PC-9 (cell line): ENCODE data around the gene DOC2A. TPM values are rescaled to one million over a fixed set of nuclear protein-coding genes. Genes with fewer than 3 reads are reported as not detected.

Source experiments
- Bru-seq: library from RNA; stranded (reverse); fragments of 400-500 nt; gene quantifications from one replicate; lab custom pipeline; 2021; lab: Mats Ljungman, UMichigan
- BruChase-seq, 2 experiments: library from RNA; stranded (reverse); fragments of 400-500 nt; gene quantifications; one replicate each; lab custom pipeline; 2021; lab: Mats Ljungman, UMichigan
- BruUV-seq: library from RNA; stranded (reverse); fragments of 400-500 nt; replicated peaks from 2 replicates; lab custom pipeline; 2021; lab: Mats Ljungman, UMichigan
- CTCF ChIA-PET: fragments of 300-600 bp; sonication (Branson Sonifier 250); formaldehyde crosslinking; loops from one replicate; lab custom pipeline; 2022; ENCODE audit warnings: antibody characterized with exemption; lab: Charles Lee
- POLR2A ChIA-PET: fragments of 300-600 bp; sonication (Branson Sonifier 250); formaldehyde crosslinking; loops from one replicate; lab custom pipeline; 2022; ENCODE audit warnings: antibody characterized with exemption; ENCODE audit not compliant: unreplicated experiment; lab: Charles Lee
- DNase-seq, 2 experiments: peaks; one replicate each; pipeline versions ENCODE4 v3.0.0 to v3.0.0-alpha.2; 2015 to 2022; ENCODE audit warnings: mixed read lengths in 1 of 2
- H2AFZ ChIP-seq: fragments of 200-600 bp; sonication (generic); 2 replicates; pipeline ENCODE4 v1.8.1; 2017; ENCODE audit warnings: antibody characterized with exemption
- H3F3A ChIP-seq: fragments of 200-600 bp; sonication (generic); 2 replicates; pipeline ENCODE4 v1.8.1; 2017; ENCODE audit warnings: antibody characterized with exemption, mild to moderate bottlenecking, low read depth; ENCODE audit not compliant: insufficient read depth
- H3K27ac ChIP-seq: fragments of 200-600 bp; sonication (generic); 2 replicates; pipeline ENCODE4 v1.6.1; 2016; ENCODE audit warnings: mixed run types
- H3K27me3 ChIP-seq: fragments of 200-600 bp; sonication (generic); 2 replicates; pipeline ENCODE4 v1.6.1; 2016; ENCODE audit warnings: low read depth, mixed run types; ENCODE audit not compliant: insufficient read depth
- H3K36me3 ChIP-seq: fragments of 200-600 bp; sonication (generic); 2 replicates; pipeline ENCODE4 v1.6.1; 2016; ENCODE audit warnings: low read depth, mixed run types
- H3K4me1 ChIP-seq: fragments of 200-600 bp; sonication (generic); replicated peaks from 2 replicates; pipeline ENCODE4 v1.6.1; 2016; ENCODE audit warnings: mixed run types; ENCODE audit not compliant: insufficient read depth
- H3K4me2 ChIP-seq: fragments of 200-600 bp; sonication (generic); 2 replicates; pipeline ENCODE4 v1.6.1; 2017; ENCODE audit warnings: mixed run types
- H3K4me3 ChIP-seq: fragments of 200-600 bp; sonication (generic); 2 replicates; pipeline ENCODE4 v1.6.1; 2016; ENCODE audit warnings: mixed run types
- H3K79me2 ChIP-seq: fragments of 200-600 bp; sonication (generic); 2 replicates; pipeline ENCODE4 v1.6.1; 2017; ENCODE audit warnings: low read depth, mixed run types
- H3K9me2 ChIP-seq: fragments of 200-600 bp; sonication (generic); 2 replicates; pipeline ENCODE4 v1.8.1; 2017; ENCODE audit warnings: mild to moderate bottlenecking; ENCODE audit not compliant: insufficient read depth
- H3K9me3 ChIP-seq: fragments of 200-600 bp; sonication (generic); 2 replicates; pipeline ENCODE4 v1.8.1; 2016; ENCODE audit warnings: low read depth; ENCODE audit not compliant: insufficient read depth
- H4K20me1 ChIP-seq: fragments of 200-600 bp; sonication (generic); 2 replicates; pipeline ENCODE4 v1.8.1; 2017; ENCODE audit not compliant: insufficient read depth
- CTCF ChIP-seq: fragments of 200-600 bp; sonication (generic); conservative IDR thresholded peaks from 2 replicates; pipeline ENCODE4 v1.6.1; 2017; ENCODE audit warnings: mixed run types, antibody characterized with exemption, mild to moderate bottlenecking, moderate library complexity
- EZH2 ChIP-seq: fragments of 200-600 bp; sonication (generic); IDR thresholded peaks from 2 replicates; pipeline ENCODE4 v1.8.0; 2017; ENCODE audit warnings: antibody characterized with exemption, low read depth
- intact Hi-C: fragments of 100-400 bp; cut with micrococcal nuclease; formaldehyde crosslinking; loops from one replicate; pipeline ENCODE4 v1.10.0; 2022; ENCODE audit not compliant: unreplicated experiment
- long read RNA-seq: library from polyadenylated mRNA; stranded (forward); transcript quantifications from one replicate; pipeline ENCODE4 v2.0.0, GENCODE V29; 2022
- total RNA-seq: library from RNA; stranded (reverse); gene quantifications from 2 replicates; pipeline ENCODE4 v1.2.3, GENCODE V29; 2021

DOC2A gene
- total RNA-seq (11.0 and 11.3 TPM in 2 replicates), Bru-seq, nascent RNA (percentile 28 among the genes with signal in this experiment), BruChase-seq, experiment 1, labeled RNA remaining after a 2-hour chase (percentile 40 among the genes with signal in this experiment), BruChase-seq, experiment 2, labeled RNA remaining after a 6-hour chase (percentile 51 among the genes with signal in this experiment)
- long read RNA-seq, partial matches to known transcripts: 0 of 7 reads
- long read RNA-seq, other reads (novel, unspliced or antisense): 6 of 7 reads

GRCh38 chr16:30010844-30011713 is at the start of gene DOC2A:
TSS of gene DOC2A (minus strand) at chr16:30011027. CDS start at chr16:30010222, 805 bp downstream.
- Histone ChIP-seq H3K79me2 (no peaks in the 10 kb centered on the region), H2AFZ (no peak within 1 kb of the TSS), H3K4me1 (no peaks in the 10 kb centered on the region), H3K36me3 (no peaks in the 10 kb centered on the region), H3K9me2 (no peaks in the 10 kb centered on the region), H3K27me3 (peaks cover 16% of the 10 kb centered on the region), H4K20me1 (no peaks in the 10 kb centered on the region; the same call in 1 of the 2 replicates), H3K27ac (no peak within 1 kb of the TSS), H3F3A (peaks cover 7% of the 10 kb centered on the region), H3K4me3 (peak within 1 kb of the TSS; percentile 56; the same call in 1 of the 2 replicates), H3K9me3 (no peaks in the 10 kb centered on the region), H3K4me2 (peak within 1 kb of the TSS; percentile 79)
- TF ChIP-seq CTCF: no peak
- TF ChIP-seq EZH2: no peak
- BruUV-seq: no TSS peak
- ChIA-PET CTCF (interaction anchor here (0.6 kb wide), 1 partner anchor 68 kb away, joined by 8 read pairs; no protein-coding TSS in a partner anchor), POLR2A (no interaction called here)
- intact Hi-C loops: no loop called here
- no peak for DNase-seq

- ChIA-PET CTCF (no interaction called here), POLR2A (no interaction called here)
- H3K36me3 ChIP-seq: no peaks in the 10 kb centered on the region
These were observed 49.5 kb upstream of the DOC2A start for GRCh38 chr16:30060346-30060745.

GRCh38 chr16:30054959-30055553 is 44.2 kb upstream of the DOC2A start:
- Histone ChIP-seq H3K4me3 (no peak overlapping the region), H3F3A (peaks cover 52% of the 10 kb centered on the region), H3K9me3 (no peaks in the 10 kb centered on the region), H4K20me1 (no peaks in the 10 kb centered on the region), H3K27ac (no peak overlapping the region), H3K4me1 (peaks cover 22% of the 10 kb centered on the region), H3K79me2 (peaks cover 6% of the 10 kb centered on the region), H2AFZ (no peak overlapping the region), H3K27me3 (no peaks in the 10 kb centered on the region), H3K9me2 (no peaks in the 10 kb centered on the region), H3K4me2 (peak overlapping the region; percentile 95; the same call in 1 of the 2 replicates), H3K36me3 (no peaks in the 10 kb centered on the region)
- intact Hi-C loops: loop anchor here (5.0 kb wide), 1 partner anchor 352 kb away; the partner anchor contains the start of gene ZNF771
- ChIA-PET CTCF (interaction anchor here (1.0 to 1.4 kb wide), 3 partner anchors 10 to 23 kb away, joined by 3 to 7 read pairs (median 4); partner anchors contain the start of gene ALDOA), POLR2A (interaction anchor here (0.5 to 0.9 kb wide), 6 partner anchors 9 to 1206 kb away, joined by 3 to 19 read pairs (median 4); no protein-coding TSS in a partner anchor)
- no peak for TF ChIP-seq EZH2
- TF ChIP-seq CTCF: peak; percentile 61
- peak; percentile 60 to 67 for DNase-seq
- no TSS peak for BruUV-seq

More at GRCh38 chr16:30060346-30060745, 49.5 kb upstream of the DOC2A start:
- DNase-seq: no peak
- H3K27ac ChIP-seq: peak overlapping the region; percentile 9; the same call in 1 of the 2 replicates
- H3F3A ChIP-seq: peaks cover 67% of the 10 kb centered on the region
- no peaks in the 10 kb centered on the region for H4K20me1 ChIP-seq
- H2AFZ ChIP-seq: no peak overlapping the region
- H3K4me1 ChIP-seq: peaks cover 39% of the 10 kb centered on the region
- no peak overlapping the region for H3K4me3 ChIP-seq
- no peaks in the 10 kb centered on the region for H3K27me3 ChIP-seq
- intact Hi-C loops: no loop called here
- peaks cover 28% of the 10 kb centered on the region for H3K79me2 ChIP-seq
- no TSS peak for BruUV-seq
- H3K4me2 ChIP-seq: peak overlapping the region; percentile 22
- TF ChIP-seq EZH2: no peak
- H3K9me2 ChIP-seq: no peaks in the 10 kb centered on the region
- H3K9me3 ChIP-seq: no peaks in the 10 kb centered on the region
